T-helper 1 cell treated with Interleukin-12 subunit alpha and Interleukin-12 subunit beta and Interleukin-4 antibody, amounts not matched to agents 30 ng/mL and 1 ng/mL, for 36 hours (primary cell): Measurements from ENCODE around the gene CENPX. TPM values are rescaled to one million over a fixed set of nuclear protein-coding genes. Genes with fewer than 3 reads are reported as not detected.
"Not testable (repeated sequence)": the region's sequence is repeated elsewhere in the genome, so short reads cannot be mapped to it uniquely, and the experiment has no call there.

Experiments used
- intact Hi-C: fragments of 100-400 bp; cut with micrococcal nuclease; formaldehyde crosslinking; loops from one replicate; pipeline ENCODE4 v1.15.1; 2024
- total RNA-seq: library from RNA; stranded (reverse); gene quantifications from 2 replicates; pipeline ENCODE4 v1.2.3, GENCODE V29; 2022

CENPX gene
- total RNA-seq, 1 donor from 2014 or later: 71.2 TPM

DNA sequence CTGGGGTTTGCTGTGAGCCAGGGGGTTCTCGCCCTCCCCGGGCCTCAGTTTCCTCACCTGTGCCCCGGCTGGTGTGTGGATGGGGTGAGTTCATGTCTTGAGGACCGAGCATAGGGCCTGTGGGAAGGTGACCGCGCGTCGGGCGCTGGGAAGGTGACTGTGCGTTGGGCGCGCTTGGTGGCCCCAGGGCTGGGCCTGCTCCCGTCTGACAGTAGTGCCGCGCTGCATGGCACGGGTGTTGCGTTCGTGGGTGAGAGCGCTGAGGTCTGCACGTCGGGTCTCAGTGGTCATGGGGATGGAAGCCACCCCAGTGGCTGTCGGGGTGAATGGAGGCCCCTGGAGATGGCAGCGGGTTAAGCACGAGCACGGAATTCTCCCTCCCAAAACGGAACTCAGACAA is 36.1 kb downstream of the CENPX start:
- intact Hi-C loops: no loop called here

DNA sequence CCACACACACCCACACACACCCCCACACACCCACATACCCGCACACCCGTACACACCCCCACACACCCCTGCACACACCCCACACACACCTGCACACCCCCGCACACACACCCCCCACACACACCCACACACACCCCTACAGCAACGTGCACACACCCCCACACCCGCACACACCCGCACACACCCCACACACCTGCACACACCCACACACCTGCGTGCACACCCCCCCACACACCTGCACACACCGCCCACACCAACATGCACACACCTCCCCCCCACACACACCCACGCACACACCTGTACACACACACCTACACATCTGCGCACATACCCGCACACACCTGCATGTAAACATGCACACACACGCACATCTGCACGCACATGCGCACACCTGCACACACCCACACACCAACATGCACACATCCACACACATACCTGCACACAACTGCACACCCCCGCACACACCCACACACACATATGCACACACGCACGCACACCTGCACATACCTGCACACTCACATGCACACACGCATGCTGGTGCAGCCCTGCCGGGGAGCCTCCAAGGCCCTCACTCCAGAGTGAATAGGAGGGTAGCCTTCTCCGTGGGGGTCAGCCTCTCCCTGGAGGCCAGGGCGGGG is 37.8 kb downstream of the CENPX start:
- intact Hi-C loops: no loop called here

DNA sequence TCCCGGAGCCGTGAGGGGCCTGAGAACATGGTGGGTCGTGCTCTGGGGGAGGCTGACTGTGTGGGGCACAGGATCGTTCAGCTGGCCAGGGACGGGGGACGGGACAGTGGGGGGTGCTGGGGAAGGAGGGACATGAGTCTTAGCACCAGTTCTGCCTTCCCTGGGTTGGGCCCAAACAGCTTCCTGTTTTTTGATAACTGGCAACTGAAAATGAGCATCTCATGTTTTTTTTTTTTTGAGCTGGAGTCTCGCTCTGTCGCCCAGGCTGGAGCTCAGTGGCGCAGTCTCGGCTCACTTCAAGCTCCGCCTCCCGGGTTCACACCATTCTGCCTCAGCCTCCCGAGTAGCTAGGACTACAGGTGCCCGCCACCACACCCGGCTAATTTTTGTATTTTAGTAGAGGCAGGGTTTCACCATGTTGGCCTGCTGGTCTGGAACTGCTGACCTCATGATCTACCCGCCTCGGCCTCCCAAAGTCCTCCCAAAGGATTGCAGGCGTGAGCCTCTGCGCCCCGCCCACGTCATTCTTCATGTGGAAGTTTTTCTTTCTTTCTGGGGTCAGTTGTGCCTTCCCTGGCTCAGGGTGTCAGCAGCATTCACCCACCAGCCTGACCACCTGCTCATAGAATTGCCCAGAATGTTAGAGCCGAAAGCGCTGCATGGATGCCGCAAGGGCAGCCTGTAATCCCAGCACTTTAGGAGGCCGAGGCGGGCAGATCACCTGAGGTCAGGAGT is 38.9 kb downstream of the CENPX start:
- intact Hi-C loops: no loop called here

DNA sequence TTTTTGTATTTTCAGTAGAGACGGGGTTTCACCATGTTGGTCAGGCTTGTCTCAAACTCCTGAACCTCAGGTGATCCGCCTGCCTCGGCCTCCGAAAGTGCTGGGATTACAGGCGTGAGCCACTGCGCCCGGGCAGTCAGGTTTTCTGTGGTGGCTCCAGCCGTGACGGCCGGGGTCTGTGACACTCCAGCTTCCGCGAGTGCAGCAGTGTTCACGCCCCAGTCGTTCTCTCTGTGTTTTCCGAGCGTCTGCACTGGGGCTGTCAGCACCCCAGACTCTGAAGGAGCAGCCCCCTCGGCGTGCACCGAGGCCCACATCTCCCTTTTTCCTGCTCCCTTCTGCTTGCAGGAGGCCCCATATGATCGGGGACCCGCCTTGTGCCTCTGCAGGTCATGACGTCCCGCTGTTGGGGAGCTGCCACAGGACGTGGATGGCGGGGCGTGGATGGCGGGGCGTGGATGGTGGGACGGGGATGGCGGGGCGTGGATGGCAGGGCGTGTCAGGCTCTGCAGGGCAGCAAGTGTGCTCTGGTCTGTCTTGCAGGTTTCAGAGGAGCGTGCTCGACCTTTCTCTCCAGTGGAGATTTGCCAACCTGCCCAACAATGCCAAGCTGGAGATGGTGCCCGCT is 39.6 kb downstream of the CENPX start:
- intact Hi-C loops: no loop called here

DNA sequence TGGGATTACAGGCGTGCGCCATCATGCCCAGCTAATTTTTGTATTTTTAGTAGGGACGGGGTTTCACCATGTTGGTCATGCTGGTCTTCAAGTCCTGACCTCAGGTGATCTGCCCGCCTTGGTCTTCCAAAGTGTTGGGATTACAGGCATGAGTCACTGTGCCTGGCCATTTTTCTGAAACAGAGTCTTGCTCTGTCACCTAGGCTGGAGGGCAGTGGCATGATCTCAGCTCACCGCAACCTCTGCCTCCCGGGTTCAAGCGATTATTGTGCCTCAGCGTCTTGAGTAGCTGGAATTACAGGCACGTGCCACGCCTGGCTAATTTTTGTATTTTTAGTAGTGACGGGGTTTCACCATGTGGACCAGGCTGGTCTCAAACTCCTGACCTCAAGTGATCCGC is 41.2 kb downstream of the CENPX start:
- intact Hi-C loops: not testable (repeated sequence)

DNA sequence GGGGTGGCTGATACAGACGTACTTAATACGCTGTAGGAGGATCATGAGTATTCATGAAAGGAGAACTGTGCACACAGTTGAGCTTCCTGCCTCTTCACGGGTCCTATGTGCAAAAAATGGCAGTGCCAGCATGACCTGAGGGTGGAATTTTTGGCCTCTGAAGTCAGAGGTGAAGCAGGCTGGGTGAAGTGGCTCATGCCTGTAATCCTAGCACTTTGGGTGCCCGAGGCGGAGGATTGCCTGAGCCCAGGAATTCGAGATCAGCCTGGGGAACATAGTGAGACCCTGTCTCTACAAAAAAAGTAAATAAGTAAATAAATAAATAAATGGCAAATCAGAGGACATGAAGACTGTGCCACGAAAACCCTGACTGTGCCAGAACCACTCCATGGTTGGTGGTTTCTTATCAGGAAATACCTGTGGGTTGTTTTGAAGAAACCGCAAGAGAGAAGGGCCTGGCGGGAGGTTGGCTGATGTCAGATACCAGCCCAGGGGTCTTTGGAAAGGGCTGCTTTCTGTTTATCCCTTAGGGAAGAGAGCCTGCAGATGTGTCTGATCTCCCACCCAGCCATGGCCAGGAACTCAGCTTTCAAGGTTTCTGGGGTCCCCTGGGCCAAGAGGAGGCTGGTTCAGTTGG is 41.9 kb downstream of the CENPX start:
- intact Hi-C loops: no loop called here

DNA sequence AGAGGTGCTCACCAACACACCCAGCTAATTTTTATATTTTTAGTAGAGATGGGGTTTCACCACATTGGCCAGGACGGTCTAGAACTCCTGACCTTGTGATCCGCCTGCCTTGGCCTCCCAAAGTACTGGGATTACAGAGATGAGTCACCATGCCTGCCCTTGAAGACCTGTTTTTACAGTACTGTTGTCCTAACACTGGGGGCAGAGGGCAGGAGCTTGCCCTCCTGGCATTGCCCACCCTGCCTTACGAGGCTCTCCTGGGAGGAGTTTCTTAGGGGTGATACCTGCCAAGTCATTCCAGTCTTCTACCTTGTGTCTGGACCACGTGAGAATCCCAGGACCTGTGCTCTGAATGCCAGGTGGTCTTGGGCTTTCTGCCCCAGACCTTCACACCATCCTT is 42.6 kb downstream of the CENPX start:
- intact Hi-C loops: no loop called here

DNA sequence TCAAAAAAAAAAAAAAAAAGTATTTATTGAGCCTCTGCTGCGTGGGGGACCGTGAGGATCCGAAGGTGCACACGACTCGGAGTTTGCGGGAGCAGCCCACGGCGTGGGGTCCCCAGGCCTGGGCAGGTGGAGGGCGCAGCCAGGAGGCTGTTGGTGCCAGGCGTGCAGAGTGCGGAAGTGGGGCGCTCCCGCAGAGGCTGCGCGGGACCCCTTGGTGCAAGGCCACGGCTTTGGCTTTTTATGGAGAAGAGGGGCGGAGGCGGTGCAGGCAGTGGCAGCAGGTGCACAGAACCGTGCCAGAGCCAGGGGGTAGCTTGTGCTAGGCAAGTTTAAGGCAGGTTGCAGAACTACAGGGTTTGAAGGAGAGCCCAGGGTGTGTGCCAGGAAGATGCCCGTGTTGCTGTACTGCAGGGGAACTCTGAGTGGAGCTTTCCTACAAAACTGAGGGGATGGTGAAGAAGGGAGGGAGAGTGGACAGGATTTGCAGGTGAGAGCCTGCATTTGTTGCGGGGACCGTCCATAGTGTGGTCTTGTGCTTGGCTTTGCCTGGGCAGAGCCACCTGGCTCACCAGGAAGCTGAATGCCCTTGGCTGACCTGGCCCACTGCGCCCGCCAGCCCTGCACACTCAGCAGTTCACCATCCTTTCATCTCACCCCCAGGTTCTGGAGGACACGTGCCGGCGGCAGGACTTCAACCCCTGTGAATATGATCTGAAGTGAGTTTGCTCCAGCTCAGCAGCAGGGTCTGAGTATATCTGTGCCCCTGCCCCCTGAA is 44.0 kb downstream of the CENPX start:
- intact Hi-C loops: no loop called here

DNA sequence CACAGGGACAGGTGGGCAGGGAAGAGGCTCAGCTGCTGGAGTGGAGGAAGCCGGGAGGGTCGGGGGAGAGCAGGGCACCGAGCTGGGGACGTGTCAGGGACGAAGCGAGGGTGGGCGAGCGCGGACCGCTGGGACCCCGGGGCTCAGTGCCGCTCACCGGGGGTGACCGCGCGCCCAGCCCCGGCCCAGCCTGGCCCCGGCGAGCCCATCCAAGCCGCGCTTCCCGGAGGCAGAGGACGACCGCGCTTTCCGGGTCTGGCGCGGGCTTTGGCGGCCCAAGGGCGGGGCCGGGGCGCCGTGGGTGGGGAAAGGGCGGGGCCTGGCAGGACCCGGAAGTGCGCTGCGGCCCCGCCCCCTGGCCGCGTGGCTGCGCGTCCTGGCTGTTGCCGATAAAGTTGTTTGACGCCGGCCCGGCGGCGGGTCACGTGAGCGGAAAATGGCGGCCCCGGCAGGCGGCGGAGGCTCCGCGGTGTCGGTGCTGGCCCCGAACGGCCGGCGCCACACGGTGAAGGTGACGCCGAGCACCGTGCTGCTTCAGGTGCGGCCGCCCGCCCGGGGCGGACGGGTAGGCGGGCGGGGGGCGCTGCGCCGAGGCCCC is 45.4 kb downstream of the CENPX start, which contains the start of gene ASPSCR1:
TSS of gene ASPSCR1 (plus strand) at position 419 of the 598 bp plus-strand sequence. CDS start at position 437, 18 bp downstream.
- intact Hi-C loops: loop anchor here (1.0 to 2.0 kb wide), 5 partner anchors 9 to 121 kb away; partner anchors contain the start of genes FASN, LRRC45, P4HB and PYCR1

DNA sequence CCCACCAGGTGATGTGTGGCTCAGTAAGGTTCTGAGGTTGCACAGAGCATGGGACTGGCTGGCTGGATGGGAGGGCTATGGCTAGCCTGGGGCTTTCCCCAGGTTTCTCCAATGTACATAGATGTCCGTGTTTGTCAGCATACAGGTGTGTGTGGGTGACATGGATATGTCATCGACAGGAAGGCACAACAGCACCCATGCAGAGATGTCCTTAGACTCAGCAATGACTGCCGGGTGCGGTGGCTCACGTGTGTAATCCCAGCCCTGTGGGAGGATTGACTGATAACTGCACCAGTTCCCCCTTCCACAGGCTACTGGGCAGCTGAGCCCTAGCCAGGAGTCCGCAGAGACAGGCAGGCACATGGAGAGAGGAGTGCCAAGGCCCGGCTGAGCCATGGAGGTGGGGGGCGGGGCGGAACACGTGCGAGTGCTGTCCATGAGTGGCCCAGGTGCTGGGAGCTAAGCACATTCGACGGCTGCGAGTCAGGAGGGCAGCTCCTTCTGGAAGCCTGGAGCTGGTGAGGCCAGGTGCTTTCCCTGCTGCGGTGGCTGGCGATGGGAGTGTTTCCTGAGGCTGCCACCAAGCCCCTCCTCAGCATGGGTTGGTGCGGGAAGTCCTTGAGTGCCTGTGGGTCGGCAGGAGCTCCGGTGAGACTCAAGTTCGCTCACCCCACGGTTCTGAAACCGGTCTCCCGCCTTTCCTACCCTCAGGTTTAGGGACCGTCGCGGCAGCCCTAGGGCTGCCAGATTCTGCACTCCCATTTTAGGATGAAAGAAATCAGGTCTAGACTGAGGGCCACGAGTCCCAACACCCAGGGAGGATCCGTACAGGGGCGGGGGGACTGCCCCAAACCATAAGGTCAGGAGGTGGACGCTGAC is 46.1 kb downstream of the CENPX start:
- intact Hi-C loops: loop anchor here (1.0 to 2.0 kb wide), 5 partner anchors 8 to 122 kb away; partner anchors contain the start of genes FASN, LRRC45, P4HB and PYCR1

DNA sequence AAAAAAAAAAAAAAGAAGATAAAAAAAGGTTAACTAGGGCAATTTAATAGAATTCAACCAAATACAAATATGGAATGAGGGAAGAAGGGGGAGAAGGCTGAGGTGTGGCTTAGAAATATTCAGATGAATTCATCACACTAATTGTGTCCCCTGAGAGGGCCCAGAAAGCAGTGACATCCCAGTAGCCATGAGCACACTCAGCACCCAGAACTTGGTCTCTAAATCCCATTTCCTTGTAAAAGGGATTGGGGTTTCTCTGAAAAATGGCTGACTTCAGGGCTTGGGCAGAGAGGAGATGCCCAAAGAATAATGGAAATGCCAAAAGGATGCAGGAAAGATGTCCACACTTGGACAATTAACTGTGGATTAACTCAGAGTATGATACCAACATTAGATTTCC is 49.2 kb downstream of the CENPX start:
- intact Hi-C loops: no loop called here

DNA sequence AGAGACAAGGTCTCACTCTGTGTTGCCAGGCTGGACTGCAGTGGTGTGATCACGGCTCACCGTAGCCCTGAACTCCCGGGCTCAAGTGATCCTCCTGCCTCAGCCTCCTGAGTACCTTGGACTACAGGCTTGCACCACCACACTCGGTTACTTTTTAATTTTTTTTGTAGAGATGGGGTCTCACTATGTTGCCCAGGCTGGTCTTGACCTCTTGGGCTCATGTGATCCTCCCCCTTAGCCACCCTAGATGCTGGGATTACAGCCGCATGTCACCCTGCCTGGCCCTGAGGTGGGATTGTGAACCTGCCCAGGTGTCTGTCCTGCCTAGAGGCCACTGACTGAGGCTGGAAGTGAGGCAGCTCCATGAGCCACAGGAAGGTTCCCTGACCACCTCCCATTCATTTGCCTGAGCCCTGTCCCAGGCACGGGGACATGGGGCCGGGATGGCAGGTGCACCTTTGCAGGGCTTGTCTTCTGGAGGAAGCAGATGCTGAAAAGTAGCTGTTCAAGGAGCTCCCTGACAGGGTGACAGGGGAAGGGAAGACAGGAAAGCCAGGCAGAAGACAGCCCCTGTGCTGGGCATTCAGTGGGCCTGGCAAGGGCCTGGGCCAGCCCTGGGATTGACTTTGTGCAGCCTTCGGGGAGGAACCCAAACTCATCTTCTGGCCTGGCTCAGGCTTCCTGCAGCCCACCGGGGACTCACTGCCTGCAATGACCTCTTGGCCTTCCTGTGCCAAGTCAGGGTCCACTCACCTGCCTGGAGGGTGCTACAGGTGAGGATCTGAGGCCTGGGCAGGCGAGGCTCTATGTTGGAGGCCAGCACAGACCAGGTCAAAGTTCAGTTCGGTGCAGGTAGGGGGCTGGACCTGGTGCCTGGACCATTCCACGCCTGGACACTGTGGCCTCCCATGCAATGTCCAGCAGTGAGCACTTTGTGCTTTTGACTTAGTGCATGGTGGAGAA is 53.5 kb downstream of the CENPX start:
- intact Hi-C loops: loop anchor here (1.0 to 5.0 kb wide), 4 partner anchors 8 to 1707 kb away; partner anchors contain the start of genes ALYREF, ANAPC11, ASPSCR1 and DCXR

Other genes starting within 250 kb of the CENPX start
- not detected in 2 replicates for gene GCGR, start 218.7 kb downstream of the CENPX start, total RNA-seq
- 53.5 and 56.8 TPM in 2 replicates for gene MCRIP1, start 189.6 kb downstream of the CENPX start, total RNA-seq
- gene PPP1R27, start 187.8 kb downstream of the CENPX start, total RNA-seq: not detected in 2 replicates
- gene P4HB, start 162.3 kb downstream of the CENPX start, total RNA-seq: 548 and 588 TPM in 2 replicates
- 671 and 678 TPM in 2 replicates for gene ARHGDIA, start 151.5 kb downstream of the CENPX start, total RNA-seq
- 167 and 172 TPM in 2 replicates for gene ALYREF, start 131.3 kb downstream of the CENPX start, total RNA-seq
- 108 and 111 TPM in 2 replicates for gene ANAPC11, start 131.2 kb downstream of the CENPX start, total RNA-seq
- 0.32 and 0.34 TPM in 2 replicates for gene NPB, start 120.6 kb downstream of the CENPX start, total RNA-seq
- 36.7 and 38.2 TPM in 2 replicates for gene PCYT2, start 111.5 kb downstream of the CENPX start, total RNA-seq
- gene SIRT7, start 104.7 kb downstream of the CENPX start, total RNA-seq: 62.7 and 71.3 TPM in 2 replicates
- gene MAFG, start 95.1 kb downstream of the CENPX start, total RNA-seq: 26.2 and 28.5 TPM in 2 replicates
- gene PYCR1, start 85.6 kb downstream of the CENPX start, total RNA-seq: 36.0 and 42.3 TPM in 2 replicates
- gene MYADML2, start 75.6 kb downstream of the CENPX start, total RNA-seq: not detected in 2 replicates
- gene NOTUM, start 61.7 kb downstream of the CENPX start, total RNA-seq: 0.78 and 1.6 TPM in 2 replicates
- gene ASPSCR1, start 45.2 kb downstream of the CENPX start, total RNA-seq: 34.4 and 38.2 TPM in 2 replicates
- 31.2 and 33.2 TPM in 2 replicates for gene LRRC45, start 427 bp upstream of the CENPX start, total RNA-seq
- 5.0 and 6.7 TPM in 2 replicates for gene RAC3, start 8.8 kb upstream of the CENPX start, total RNA-seq
- gene DCXR, start 14.8 kb upstream of the CENPX start, total RNA-seq: 92.9 and 97.1 TPM in 2 replicates
- gene RFNG, start 28.9 kb upstream of the CENPX start, total RNA-seq: 26.7 and 28.2 TPM in 2 replicates
- 87.9 and 99.1 TPM in 2 replicates for gene GPS1, start 29.0 kb upstream of the CENPX start, total RNA-seq
- 131 and 136 TPM in 2 replicates for gene DUS1L, start 42.9 kb upstream of the CENPX start, total RNA-seq
- gene FASN, start 75.4 kb upstream of the CENPX start, total RNA-seq: 184 and 185 TPM in 2 replicates
- 75.3 and 77.8 TPM in 2 replicates for gene CCDC57, start 190.0 kb upstream of the CENPX start, total RNA-seq
- 142 TPM in 2 replicates for gene SLC16A3, start 206.2 kb upstream of the CENPX start, total RNA-seq